ENCODE results near the gene DAD1. TPM values are rescaled to one million over a fixed set of nuclear protein-coding genes. Genes with fewer than 3 reads are reported as not detected.
A peak's percentile ranks its signal among the peaks of the same experiment; 100 is the strongest.
"Not testable (repeated sequence)": the region's sequence is repeated elsewhere in the genome, so short reads cannot be mapped to it uniquely, and the experiment has no call there.

DAD1 gene
- total and polyA plus RNA-seq, 8 donors, result 36.8 to 236 (median 172) TPM; not detected in 1

GRCh38 chr14:22544881-22545420 is 44.1 kb downstream of the DAD1 start:
- Histone ChIP-seq H3K9me3 (no peaks in the 10 kb centered on the region), H3K36me3 (no peaks in the 10 kb centered on the region), H3K4me1 (peaks cover 16 to 40% (median 29%) of the 10 kb centered on the region in 4 donors), H3K27me3 (no peaks in the 10 kb centered on the region), H3K4me3 (no peak overlapping the region), H3K27ac (peak overlapping the region in 1 of 5 donors; percentile 3)
- DNase-seq, result no peak
- WGBS, 5 donors, result 62 to 82% (median 64%) methylated on average over 8 of the region's 8 CpGs
- TF ChIP-seq POLR2A (IDR thresholded peaks at IDR 0.05), result no peak
- TF ChIP-seq CTCF (IDR thresholded peaks at IDR 0.05), result no peak
- no peak for TF ChIP-seq EP300 (IDR thresholded peaks at IDR 0.05)
- TF ChIP-seq POLR2AphosphoS5 (IDR thresholded peaks at IDR 0.05), result no peak
- intact Hi-C loops (cut with DNase I; ENCODE audit: low total_unique reads), result no loop called here

- Histone ChIP-seq H3K36me3 (no peaks in the 10 kb centered on the region), H3K4me3 (no peak overlapping the region), H3K27me3 (no peaks in the 10 kb centered on the region), H3K27ac (no peak overlapping the region), H3K9me3 (no peaks in the 10 kb centered on the region), H3K4me1 (peaks cover 16 to 35% (median 26%) of the 10 kb centered on the region in 4 donors)
- 81 to 94% (median 87%) methylated on average over 2 of the region's 2 CpGs for WGBS, 5 donors
- TF ChIP-seq EP300 (IDR thresholded peaks at IDR 0.05), result no peak
- TF ChIP-seq POLR2A (IDR thresholded peaks at IDR 0.05), result no peak
- TF ChIP-seq CTCF (IDR thresholded peaks at IDR 0.05), result no peak
- no peak for TF ChIP-seq POLR2AphosphoS5 (IDR thresholded peaks at IDR 0.05)
- no peak for DNase-seq
- intact Hi-C loops (cut with DNase I; ENCODE audit: low total_unique reads), result no loop called here
Observed at GRCh38 chr14:22544406-22544805, 44.6 kb downstream of the DAD1 start.

- H3K36me3 ChIP-seq; H3K4me3 ChIP-seq; intact Hi-C loops (cut with DNase I; ENCODE audit: low total_unique reads); H3K9me3 ChIP-seq; H3K27me3 ChIP-seq; DNase-seq; H3K27ac ChIP-seq: not testable (repeated sequence)
- H3K4me1 ChIP-seq, result peaks cover 16 to 28% (median 26%) of the 10 kb centered on the region in 4 donors
- 87 to 94% (median 90%) methylated on average over 13 of the region's 13 CpGs for WGBS, 5 donors
Observed at GRCh38 chr14:22543570-22544357, 45.3 kb downstream of the DAD1 start.

- no peak overlapping the region for H3K4me3 ChIP-seq
- H3K4me1 ChIP-seq, result peaks cover 10 to 28% (median 16%) of the 10 kb centered on the region in 4 donors
- no peak overlapping the region for H3K27ac ChIP-seq
- 67 to 75% (median 72%) methylated on average over 2 of the region's 2 CpGs for WGBS, 5 donors
- no peak for TF ChIP-seq POLR2A (IDR thresholded peaks at IDR 0.05)
- TF ChIP-seq EP300 (IDR thresholded peaks at IDR 0.05), result no peak
- no peak for TF ChIP-seq CTCF (IDR thresholded peaks at IDR 0.05)
- no peak for TF ChIP-seq POLR2AphosphoS5 (IDR thresholded peaks at IDR 0.05)
- H3K9me3 ChIP-seq, result no peaks in the 10 kb centered on the region
- no peaks in the 10 kb centered on the region for H3K27me3 ChIP-seq
- H3K36me3 ChIP-seq, result no peaks in the 10 kb centered on the region
- intact Hi-C loops (cut with DNase I; ENCODE audit: low total_unique reads), result no loop called here
- no peak for DNase-seq
Observed at GRCh38 chr14:22542360-22542759, 46.7 kb downstream of the DAD1 start.

- intact Hi-C loops (cut with DNase I; ENCODE audit: low total_unique reads), result no loop called here
- TF ChIP-seq POLR2AphosphoS5 (IDR thresholded peaks at IDR 0.05), result no peak
- TF ChIP-seq CTCF (IDR thresholded peaks at IDR 0.05), result no peak
- Histone ChIP-seq H3K4me3 (no peak overlapping the region), H3K27ac (no peak overlapping the region), H3K27me3 (no peaks in the 10 kb centered on the region), H3K4me1 (peaks cover 8 to 28% (median 13%) of the 10 kb centered on the region in 4 donors), H3K36me3 (no peaks in the 10 kb centered on the region), H3K9me3 (no peaks in the 10 kb centered on the region)
- no peak for DNase-seq
- 81 to 93% (median 85%) methylated on average over 5 of the region's 5 CpGs for whole genome bisulfite sequencing, 5 donors
Observed at GRCh38 chr14:22541721-22542120, 47.3 kb downstream of the DAD1 start.
